Glomerular visceral epithelial cell (primary cell): ENCODE measurements around the gene CLIP4.

ENCODE experiments used
- DNase-seq: peaks from one replicate; pipeline ENCODE4 v3.0.0-alpha.2; 2016; ENCODE audit errors: extremely low spot score

Gene CLIP4

GRCh38 chr2:29191817-29192216 is 76.6 kb downstream of the CLIP4 start:
- no peak for DNase-seq

- peak; percentile 3 for DNase-seq
Measured at GRCh38 chr2:29192526-29192925, 77.3 kb downstream of the CLIP4 start.

GRCh38 chr2:29193111-29193510 is 77.9 kb downstream of the CLIP4 start:
- DNase-seq: no peak

- DNase-seq: no peak
Measured at GRCh38 chr2:29193681-29194080, 78.5 kb downstream of the CLIP4 start.

GRCh38 chr2:29195796-29196195 is 80.6 kb downstream of the CLIP4 start:
- DNase-seq: no peak

GRCh38 chr2:29196792-29197788 is 81.9 kb downstream of the CLIP4 start:
- peak; percentile 70 for DNase-seq

- no peak for DNase-seq
Measured at GRCh38 chr2:29201979-29202378, 86.8 kb downstream of the CLIP4 start.

- DNase-seq: no peak
Measured at GRCh38 chr2:29202819-29203495, 87.7 kb downstream of the CLIP4 start.

- no peak for DNase-seq
Measured at GRCh38 chr2:29206941-29207340, 91.7 kb downstream of the CLIP4 start.

GRCh38 chr2:29207352-29208148 is 92.3 kb downstream of the CLIP4 start:
- DNase-seq: no peak

GRCh38 chr2:29209551-29209950 is 94.3 kb downstream of the CLIP4 start:
- DNase-seq: no peak

GRCh38 chr2:29212009-29212408 is 96.8 kb downstream of the CLIP4 start:
- no peak for DNase-seq

GRCh38 chr2:29213888-29214291 is 98.7 kb downstream of the CLIP4 start:
- no peak for DNase-seq

GRCh38 chr2:29215073-29215472 is 99.9 kb downstream of the CLIP4 start:
- DNase-seq: no peak

- DNase-seq: no peak
Measured at GRCh38 chr2:29215739-29216608, 100.8 kb downstream of the CLIP4 start.

- DNase-seq: no peak
Measured at GRCh38 chr2:29216609-29216909, 101.3 kb downstream of the CLIP4 start.

- DNase-seq: no peak
Measured at GRCh38 chr2:29218071-29218470, 102.9 kb downstream of the CLIP4 start.

GRCh38 chr2:29218550-29219125 is 103.4 kb downstream of the CLIP4 start:
- no peak for DNase-seq

- DNase-seq: no peak
Measured at GRCh38 chr2:29219374-29219773, 104.2 kb downstream of the CLIP4 start.

GRCh38 chr2:29220506-29221270 is 105.5 kb downstream of the CLIP4 start:
- no peak for DNase-seq
